Muscle layer of duodenum (tissue), 2 donors: ENCODE data around the gene AURKAIP1.

Source experiments
- H3K27ac ChIP-seq: one replicate; pipeline ENCODE4 v1.7.0; 2013; ENCODE audit warnings: mild to moderate bottlenecking, low read length
- H3K27me3 ChIP-seq: one replicate; pipeline ENCODE4 v1.7.0; 2013; ENCODE audit warnings: low read depth, mild to moderate bottlenecking, control low read depth, low read length
- H3K36me3 ChIP-seq, 2 donors: one replicate each; pipeline ENCODE4 v1.7.0; 2013; ENCODE audit warnings: low read length in 2 of 2, control low read depth in 1 of 2, mild to moderate bottlenecking in 1 of 2; ENCODE audit not compliant: insufficient read depth in 2 of 2, control insufficient read depth in 1 of 2
- H3K4me1 ChIP-seq, 2 donors: one replicate each; pipeline ENCODE4 v1.7.0; 2013; ENCODE audit warnings: low read length in 2 of 2, mild to moderate bottlenecking in 2 of 2, control low read depth in 1 of 2, moderate library complexity in 1 of 2; ENCODE audit not compliant: insufficient read depth in 2 of 2, control insufficient read depth in 1 of 2
- H3K4me3 ChIP-seq, 2 donors: one replicate each; pipeline ENCODE4 v1.7.0; 2013; ENCODE audit warnings: low read length in 2 of 2, low read depth in 1 of 2, mild to moderate bottlenecking in 1 of 2
- H3K9me3 ChIP-seq, 2 donors: one replicate each; pipeline ENCODE4 v1.7.0; 2013; ENCODE audit warnings: low read length in 2 of 2, control low read depth in 1 of 2, mild to moderate bottlenecking in 1 of 2; ENCODE audit not compliant: control insufficient read depth in 1 of 2
- donor health status: healthy.

Gene AURKAIP1

DNA sequence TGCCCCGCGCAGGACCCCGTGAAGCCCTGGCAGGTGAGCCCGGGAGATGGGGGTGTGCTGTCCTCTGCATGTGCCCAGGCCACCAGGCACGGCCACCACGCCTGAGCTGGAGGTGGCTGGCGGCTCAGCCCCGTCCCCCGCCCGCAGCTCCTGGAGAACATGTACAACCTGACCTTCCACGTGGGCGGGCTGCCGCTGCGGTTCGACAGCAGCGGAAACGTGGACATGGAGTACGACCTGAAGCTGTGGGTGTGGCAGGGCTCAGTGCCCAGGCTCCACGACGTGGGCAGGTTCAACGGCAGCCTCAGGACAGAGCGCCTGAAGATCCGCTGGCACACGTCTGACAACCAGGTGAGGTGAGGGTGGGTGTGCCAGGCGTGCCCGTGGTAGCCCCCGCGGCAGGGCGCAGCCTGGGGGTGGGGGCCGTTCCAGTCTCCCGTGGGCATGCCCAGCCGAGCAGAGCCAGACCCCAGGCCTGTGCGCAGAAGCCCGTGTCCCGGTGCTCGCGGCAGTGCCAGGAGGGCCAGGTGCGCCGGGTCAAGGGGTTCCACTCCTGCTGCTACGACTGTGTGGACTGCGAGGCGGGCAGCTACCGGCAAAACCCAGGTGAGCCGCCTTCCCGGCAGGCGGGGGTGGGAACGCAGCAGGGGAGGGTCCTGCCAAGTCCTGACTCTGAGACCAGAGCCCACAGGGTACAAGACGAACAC is 42.1 kb downstream of the AURKAIP1 start:
- Histone ChIP-seq H3K27me3 (no peaks in the 10 kb centered on the region), H3K4me3 (no peak overlapping the region), H3K9me3 (no peaks in the 10 kb centered on the region), H3K36me3 (peaks cover 0 to 31% of the 10 kb centered on the region in 2 donors), H3K4me1 (peaks cover 0 to 9% of the 10 kb centered on the region in 2 donors), H3K27ac (no peak overlapping the region)

DNA sequence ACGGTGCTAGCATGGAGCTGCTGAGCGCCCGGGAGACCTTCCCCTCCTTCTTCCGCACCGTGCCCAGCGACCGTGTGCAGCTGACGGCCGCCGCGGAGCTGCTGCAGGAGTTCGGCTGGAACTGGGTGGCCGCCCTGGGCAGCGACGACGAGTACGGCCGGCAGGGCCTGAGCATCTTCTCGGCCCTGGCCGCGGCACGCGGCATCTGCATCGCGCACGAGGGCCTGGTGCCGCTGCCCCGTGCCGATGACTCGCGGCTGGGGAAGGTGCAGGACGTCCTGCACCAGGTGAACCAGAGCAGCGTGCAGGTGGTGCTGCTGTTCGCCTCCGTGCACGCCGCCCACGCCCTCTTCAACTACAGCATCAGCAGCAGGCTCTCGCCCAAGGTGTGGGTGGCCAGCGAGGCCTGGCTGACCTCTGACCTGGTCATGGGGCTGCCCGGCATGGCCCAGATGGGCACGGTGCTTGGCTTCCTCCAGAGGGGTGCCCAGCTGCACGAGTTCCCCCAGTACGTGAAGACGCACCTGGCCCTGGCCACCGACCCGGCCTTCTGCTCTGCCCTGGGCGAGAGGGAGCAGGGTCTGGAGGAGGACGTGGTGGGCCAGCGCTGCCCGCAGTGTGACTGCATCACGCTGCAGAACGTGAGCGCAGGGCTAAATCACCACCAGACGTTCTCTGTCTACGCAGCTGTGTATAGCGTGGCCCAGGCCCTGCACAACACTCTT is 42.8 kb downstream of the AURKAIP1 start:
- H3K4me1 ChIP-seq = peaks cover 0 to 9% of the 10 kb centered on the region in 2 donors

DNA sequence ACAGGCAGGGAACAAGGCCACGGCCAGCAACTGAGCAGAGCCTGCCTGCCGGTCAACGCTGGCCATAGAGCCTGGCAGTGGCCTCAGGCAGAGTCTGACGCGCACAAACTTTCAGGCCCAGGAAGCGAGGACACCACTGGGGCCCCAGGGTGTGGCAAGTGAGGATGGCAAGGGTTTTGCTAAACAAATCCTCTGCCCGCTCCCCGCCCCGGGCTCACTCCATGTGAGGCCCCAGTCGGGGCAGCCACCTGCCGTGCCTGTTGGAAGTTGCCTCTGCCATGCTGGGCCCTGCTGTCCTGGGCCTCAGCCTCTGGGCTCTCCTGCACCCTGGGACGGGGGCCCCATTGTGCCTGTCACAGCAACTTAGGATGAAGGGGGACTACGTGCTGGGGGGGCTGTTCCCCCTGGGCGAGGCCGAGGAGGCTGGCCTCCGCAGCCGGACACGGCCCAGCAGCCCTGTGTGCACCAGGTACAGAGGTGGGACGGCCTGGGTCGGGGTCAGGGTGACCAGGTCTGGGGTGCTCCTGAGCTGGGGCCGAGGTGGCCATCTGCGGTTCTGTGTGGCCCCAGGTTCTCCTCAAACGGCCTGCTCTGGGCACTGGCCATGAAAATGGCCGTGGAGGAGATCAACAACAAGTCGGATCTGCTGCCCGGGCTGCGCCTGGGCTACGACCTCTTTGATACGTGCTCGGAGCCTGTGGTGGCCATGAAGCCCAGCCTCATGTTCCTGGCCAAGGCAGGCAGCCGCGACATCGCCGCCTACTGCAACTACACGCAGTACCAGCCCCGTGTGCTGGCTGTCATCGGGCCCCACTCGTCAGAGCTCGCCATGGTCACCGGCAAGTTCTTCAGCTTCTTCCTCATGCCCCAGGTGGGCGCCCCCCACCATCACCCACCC is 43.7 kb downstream of the AURKAIP1 start, which contains the start of gene TAS1R3:
Gene TAS1R3 (plus strand): TSS at position 213 of the 898 bp plus-strand sequence. CDS start 66 bp downstream, at position 279.
- H3K36me3 ChIP-seq = peaks cover 0 to 31% of the 10 kb centered on the region in 2 donors
- H3K9me3 ChIP-seq = no peaks in the 10 kb centered on the region
- no peak within 1 kb of the TSS for H3K27ac ChIP-seq
- no peak within 1 kb of the TSS for H3K4me3 ChIP-seq
- no peaks in the 10 kb centered on the region for H3K27me3 ChIP-seq
- peaks cover 0 to 13% of the 10 kb centered on the region in 2 donors for H3K4me1 ChIP-seq

More for the DNA sequence above, 42.8 kb downstream of the AURKAIP1 start:
- H3K27me3 ChIP-seq = no peaks in the 10 kb centered on the region
- H3K4me3 ChIP-seq = no peak overlapping the region
- no peaks in the 10 kb centered on the region for H3K9me3 ChIP-seq
- H3K36me3 ChIP-seq = peaks cover 0 to 31% of the 10 kb centered on the region in 2 donors
- H3K27ac ChIP-seq = no peak overlapping the region

DNA sequence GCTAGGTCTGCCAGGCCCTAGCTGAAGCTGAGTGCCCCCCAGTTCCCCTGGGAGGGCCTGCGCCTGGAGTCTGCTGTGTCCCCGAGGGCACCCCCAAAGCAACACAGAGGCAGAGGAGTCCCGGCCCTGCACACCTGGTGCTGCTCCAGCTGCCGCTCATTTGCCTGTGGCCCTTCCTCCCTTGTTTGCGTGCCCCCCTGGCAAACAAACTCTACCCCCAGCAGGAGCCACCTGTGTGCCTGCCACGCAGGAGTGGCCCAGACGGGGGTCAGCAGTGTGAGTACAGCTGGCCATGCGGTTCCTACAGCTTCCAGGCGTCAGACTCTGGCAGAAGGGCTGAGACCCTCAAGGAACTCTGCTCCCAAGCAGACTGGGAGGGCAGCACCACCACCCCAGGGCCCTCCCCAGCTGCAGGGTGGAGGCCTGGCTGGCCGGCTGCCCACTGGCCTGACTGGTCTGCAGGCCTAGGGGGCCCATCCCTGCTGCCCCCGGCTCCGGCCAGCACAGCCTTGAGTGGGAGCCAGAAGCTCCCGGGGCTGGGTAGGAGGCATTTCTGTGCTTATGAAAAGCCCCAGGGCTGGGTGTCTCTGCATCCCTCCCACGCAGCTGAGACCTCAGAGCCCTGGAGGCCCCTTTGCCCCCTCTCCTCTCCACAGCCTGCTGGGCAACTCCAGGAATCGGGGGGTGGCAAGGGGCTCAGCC is 44.5 kb downstream of the AURKAIP1 start:
- Histone ChIP-seq H3K27me3 (no peaks in the 10 kb centered on the region), H3K27ac (no peak overlapping the region), H3K9me3 (no peaks in the 10 kb centered on the region), H3K4me3 (no peak overlapping the region), H3K4me1 (peaks cover 3 to 21% of the 10 kb centered on the region in 2 donors), H3K36me3 (peaks cover 0 to 28% of the 10 kb centered on the region in 2 donors)

DNA sequence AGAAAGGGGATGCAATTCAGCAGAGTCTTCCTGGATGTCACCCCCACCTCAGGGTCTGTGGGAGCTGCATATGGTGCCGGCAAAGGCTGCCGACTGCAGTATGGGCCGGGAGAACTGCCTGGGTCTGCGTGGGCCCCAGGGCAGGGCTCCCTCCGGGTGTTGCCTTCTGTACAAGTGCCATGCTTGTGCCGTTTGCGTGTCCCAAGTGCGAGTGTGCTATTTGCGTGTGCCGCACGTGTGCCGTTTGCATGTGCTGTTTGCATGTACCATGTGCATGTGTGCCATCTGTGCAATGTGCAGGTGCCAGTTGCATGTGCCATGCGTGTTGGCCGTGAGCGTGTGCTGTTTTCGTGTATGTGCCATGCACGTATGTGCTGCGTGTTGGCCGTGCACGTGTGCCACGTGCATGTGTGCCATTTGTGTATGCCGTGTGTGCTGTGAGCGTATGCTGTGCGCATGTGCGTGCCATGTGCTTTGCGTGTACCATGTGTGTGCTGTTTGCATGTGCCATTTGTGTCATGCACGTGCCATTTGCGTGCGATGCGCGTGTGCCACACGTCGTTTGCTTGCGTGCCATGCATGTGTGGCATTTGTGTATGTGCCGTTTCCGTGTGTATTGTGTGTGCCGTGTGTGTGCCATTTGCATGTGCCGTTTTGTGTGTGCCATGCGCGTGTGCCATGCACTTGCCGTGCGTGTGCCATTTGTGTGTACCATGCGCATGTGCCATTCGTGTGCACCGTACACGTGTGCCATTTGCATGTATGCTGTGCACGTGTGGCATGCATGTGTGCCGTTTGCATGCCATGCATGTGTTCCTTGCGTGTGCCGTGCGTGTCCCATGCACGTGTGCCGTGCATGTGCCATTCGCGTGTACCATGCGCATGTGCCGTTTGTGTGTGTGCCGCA is 45.5 kb downstream of the AURKAIP1 start:
- H3K4me1 ChIP-seq = peaks cover 6 to 27% of the 10 kb centered on the region in 2 donors
- H3K27me3 ChIP-seq = no peaks in the 10 kb centered on the region
- H3K4me3 ChIP-seq = no peak overlapping the region
- peaks cover 0 to 25% of the 10 kb centered on the region in 2 donors for H3K36me3 ChIP-seq
- H3K27ac ChIP-seq = no peak overlapping the region
- H3K9me3 ChIP-seq = no peaks in the 10 kb centered on the region

DNA sequence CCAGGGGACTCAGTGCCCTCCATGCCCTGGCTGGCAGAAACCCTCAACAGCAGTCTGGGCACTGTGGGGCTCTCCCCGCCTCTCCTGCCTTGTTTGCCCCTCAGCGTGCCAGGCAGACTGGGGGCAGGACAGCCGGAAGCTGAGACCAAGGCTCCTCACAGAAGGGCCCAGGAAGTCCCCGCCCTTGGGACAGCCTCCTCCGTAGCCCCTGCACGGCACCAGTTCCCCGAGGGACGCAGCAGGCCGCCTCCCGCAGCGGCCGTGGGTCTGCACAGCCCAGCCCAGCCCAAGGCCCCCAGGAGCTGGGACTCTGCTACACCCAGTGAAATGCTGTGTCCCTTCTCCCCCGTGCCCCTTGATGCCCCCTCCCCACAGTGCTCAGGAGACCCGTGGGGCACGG is 46.8 kb downstream of the AURKAIP1 start:
- Histone ChIP-seq H3K4me3 (no peak overlapping the region), H3K9me3 (no peaks in the 10 kb centered on the region), H3K27ac (no peak overlapping the region), H3K4me1 (peaks cover 6 to 32% of the 10 kb centered on the region in 2 donors), H3K36me3 (peaks cover 0 to 25% of the 10 kb centered on the region in 2 donors), H3K27me3 (no peaks in the 10 kb centered on the region)

DNA sequence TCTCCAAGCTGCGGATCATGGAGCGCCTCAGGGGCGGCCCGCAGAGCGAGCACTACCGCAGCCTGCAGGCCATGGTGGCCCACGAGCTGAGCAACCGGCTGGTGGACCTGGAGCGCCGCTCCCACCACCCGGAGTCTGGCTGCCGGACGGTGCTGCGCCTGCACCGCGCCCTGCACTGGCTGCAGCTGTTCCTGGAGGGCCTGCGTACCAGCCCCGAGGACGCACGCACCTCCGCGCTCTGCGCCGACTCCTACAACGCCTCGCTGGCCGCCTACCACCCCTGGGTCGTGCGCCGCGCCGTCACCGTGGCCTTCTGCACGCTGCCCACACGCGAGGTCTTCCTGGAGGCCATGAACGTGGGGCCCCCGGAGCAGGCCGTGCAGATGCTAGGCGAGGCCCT is 47.7 kb downstream of the AURKAIP1 start:
- Histone ChIP-seq H3K9me3 (no peaks in the 10 kb centered on the region), H3K4me1 (peaks cover 6 to 37% of the 10 kb centered on the region in 2 donors), H3K36me3 (peaks cover 0 to 25% of the 10 kb centered on the region in 2 donors), H3K4me3 (no peak overlapping the region), H3K27ac (no peak overlapping the region), H3K27me3 (no peaks in the 10 kb centered on the region)

DNA sequence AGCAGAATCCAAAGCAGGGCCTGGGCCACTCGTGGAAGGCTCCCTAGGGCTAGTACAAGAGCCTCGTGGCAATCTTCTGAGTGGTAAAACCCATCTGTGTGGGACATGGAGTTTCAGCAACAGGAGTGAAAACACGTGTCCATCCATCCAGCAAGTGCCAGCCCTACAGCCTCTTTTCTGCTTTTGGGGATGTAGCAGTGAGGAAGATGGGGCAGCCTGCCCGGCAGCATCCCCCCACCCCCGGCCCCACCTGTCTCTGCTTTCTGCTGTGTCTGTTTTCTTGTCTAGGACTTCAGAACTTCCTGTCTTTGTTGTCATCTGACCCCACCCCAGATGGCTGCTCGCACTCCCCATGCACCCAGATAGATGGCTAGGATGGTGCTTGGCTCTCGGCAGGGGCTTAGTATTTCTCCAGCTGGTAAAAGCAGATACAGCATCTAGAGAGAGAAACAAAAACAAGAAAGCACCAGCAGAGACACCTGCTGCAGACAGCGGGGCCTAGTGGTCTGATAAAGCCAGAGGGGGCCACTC is 48.9 kb downstream of the AURKAIP1 start:
- Histone ChIP-seq H3K27ac (no peak overlapping the region), H3K4me1 (peaks cover 6 to 47% of the 10 kb centered on the region in 2 donors), H3K9me3 (no peaks in the 10 kb centered on the region), H3K4me3 (peak overlapping the region; percentile 55 to 94), H3K36me3 (peaks cover 0 to 30% of the 10 kb centered on the region in 2 donors), H3K27me3 (no peaks in the 10 kb centered on the region)

DNA sequence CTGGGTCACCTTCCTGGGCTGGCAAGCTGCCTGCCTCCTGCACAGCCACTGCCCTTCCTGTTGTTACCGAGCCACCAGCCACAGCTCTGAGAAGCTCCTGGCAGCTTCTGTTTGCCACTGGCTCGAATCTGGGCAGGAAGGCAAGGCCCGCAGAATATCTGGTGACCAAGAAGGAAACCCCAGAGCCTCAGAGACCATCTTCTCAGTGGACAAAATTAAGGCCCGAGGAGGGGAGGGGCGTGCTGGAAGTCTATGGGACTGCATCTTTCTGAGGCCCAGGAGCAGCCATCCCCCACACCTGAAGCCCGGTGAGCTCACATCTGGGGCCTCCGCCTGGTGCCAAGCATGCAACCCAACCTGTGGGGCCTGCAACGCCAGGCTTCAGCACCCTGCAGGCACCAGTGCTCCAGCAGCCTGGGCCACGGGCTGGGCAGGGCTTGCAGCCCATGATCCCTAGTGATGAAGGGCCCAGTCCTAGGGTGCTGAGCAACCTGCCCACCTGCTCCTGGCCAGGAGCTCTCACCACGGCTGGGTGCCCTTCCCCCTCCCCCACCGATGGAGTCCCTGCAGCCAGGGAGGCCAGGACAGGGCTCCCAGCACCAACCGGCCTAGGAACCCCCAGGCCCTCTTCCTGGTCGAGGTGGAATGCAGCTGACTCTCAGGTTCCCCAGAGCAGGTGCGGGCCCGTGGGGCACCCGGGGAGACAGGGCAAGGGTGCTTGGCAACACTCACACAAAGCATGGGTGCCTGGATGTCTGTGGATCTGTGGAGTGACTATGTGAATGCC is 49.5 kb downstream of the AURKAIP1 start:
- Histone ChIP-seq H3K27ac (peak overlapping the region; percentile 31), H3K36me3 (peaks cover 0 to 30% of the 10 kb centered on the region in 2 donors), H3K4me1 (peaks cover 6 to 45% of the 10 kb centered on the region in 2 donors), H3K4me3 (peak overlapping the region; percentile 55 to 94), H3K9me3 (no peaks in the 10 kb centered on the region), H3K27me3 (no peaks in the 10 kb centered on the region)
